HCEC 1CT (cell line): Measurements from ENCODE around the gene PREX1.

Source experiments
- DNase-seq: peaks from one replicate; pipeline ENCODE4 v3.0.0-alpha.2; 2017

PREX1 gene

DNA sequence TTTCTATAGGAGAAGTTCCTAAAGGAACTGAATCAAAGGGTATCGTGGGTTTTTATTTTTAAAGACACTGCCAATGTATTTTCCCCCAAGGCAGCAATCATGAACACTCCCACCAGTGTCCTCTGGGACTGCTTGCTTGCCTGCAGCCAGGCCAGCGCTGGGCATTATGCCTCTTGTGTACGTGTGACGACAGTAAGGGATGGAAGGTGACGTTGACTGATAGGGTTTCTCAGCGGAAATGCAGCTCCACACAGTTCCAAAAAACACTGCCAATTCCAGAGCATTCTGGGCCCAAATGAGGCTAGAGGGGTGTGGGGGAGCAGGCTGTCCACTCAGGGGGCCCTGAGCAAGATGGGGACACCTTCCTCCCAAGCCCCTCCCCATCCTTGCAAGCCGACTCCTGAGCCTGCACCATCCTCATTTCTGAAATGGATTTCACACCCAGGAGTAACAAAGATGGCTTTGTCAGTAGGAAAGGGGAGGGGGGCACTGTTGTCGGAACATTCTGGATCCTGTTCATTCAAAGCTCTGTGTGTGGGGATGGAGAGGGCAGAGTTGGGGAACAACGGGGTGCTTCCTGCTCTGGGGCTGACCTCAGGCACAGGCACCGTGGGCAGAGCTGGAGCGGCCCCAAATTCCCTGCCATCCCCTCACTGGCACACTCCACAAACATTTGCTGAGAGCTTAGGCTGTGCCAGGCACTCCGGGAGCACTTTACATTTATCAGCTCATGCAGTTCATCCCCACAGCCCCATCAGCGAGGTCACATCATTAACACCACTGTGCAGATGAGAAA, 20.0 kb downstream of the PREX1 start:
- DNase-seq = no peak

DNA sequence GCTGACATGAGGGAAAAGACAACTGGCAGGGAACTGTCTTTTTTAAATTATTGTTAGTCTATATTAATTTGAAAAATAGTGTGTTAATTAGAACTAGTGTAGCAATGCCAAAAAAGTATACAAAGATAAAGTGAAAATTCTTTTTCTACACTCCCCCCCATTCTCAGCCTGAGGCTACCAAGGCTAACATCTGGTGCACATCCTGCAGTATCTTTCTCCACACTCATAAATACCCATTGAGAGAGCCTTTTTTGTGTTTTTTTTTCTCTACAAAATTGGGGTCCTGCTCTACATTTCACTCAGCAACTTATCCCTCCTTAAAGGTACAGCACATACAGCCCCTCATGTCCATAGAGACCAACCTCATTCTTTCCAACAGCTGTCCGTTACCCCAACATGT, 20.7 kb downstream of the PREX1 start:
- DNase-seq = no peak

DNA sequence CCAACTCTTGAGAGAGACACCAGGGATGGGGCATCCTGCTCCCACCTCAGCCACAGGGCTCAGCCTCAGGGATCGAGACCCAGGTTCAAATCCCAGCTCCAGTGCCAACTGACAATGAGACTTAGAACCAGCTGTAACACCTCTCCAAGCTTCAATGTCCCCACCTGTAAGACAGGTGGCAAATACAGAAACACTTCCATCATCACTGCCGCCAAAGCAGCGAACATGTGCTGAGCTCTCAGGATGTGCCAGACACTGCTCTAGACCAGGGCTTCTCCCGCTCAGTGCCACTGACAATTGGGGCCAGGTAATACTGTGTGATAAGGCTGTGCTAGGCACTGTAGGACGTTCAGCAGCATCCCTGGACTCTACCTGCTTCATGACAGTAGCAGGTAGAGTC, 22.1 kb downstream of the PREX1 start:
- DNase-seq = no peak

DNA sequence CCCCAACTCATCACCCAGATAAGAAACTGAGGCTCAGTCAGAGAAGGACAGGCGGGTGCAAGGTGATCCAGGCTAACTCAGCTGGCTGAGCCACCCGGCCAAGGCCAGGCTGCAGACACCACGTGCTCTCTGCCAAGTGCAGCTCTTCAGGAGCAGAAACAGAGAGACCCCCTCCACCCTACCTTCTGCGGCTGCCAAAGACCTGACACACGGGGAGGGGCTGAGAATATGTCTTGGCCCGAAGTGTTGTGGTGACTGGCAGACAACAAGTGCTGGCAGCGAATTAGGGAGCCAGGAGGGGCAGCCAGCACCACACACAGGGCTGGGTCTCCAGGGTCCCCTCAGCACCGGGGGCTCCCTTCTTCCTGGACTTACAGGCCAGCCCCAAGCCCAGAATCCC, 22.5 kb downstream of the PREX1 start:
- DNase-seq = no peak

DNA sequence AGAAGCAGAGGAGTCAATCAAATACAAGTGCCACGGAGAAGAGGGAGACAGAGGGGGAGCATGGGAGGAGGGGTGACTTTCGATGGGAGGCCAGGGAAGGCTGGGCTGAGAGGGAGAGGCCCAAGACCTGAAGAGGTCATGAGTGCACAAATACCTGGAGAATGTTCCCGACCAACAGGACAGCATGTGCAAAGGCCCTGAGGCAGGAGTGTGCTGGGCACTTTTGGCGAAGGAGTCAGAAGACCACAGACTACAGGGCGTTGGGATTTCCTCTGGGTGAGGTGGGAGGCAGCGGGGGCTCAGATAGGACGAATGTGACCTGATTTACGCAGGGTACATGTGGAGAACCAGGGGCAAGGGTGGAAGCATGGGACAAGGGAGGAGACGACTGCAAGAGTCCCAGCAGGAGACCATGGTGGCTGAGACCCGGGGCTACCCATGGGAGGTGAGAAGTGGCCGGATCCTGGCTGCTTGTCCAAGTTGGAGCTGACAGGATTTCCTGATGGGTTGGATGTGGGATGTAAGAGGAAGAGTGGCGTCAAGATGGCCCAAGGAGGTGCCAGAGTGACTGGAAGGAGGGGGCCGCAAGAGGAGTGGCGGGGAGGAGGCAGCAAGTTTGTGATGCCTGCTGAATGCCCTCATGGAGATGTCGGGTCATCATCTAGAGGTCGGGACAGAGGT, 23.4 kb downstream of the PREX1 start:
- no peak for DNase-seq

DNA sequence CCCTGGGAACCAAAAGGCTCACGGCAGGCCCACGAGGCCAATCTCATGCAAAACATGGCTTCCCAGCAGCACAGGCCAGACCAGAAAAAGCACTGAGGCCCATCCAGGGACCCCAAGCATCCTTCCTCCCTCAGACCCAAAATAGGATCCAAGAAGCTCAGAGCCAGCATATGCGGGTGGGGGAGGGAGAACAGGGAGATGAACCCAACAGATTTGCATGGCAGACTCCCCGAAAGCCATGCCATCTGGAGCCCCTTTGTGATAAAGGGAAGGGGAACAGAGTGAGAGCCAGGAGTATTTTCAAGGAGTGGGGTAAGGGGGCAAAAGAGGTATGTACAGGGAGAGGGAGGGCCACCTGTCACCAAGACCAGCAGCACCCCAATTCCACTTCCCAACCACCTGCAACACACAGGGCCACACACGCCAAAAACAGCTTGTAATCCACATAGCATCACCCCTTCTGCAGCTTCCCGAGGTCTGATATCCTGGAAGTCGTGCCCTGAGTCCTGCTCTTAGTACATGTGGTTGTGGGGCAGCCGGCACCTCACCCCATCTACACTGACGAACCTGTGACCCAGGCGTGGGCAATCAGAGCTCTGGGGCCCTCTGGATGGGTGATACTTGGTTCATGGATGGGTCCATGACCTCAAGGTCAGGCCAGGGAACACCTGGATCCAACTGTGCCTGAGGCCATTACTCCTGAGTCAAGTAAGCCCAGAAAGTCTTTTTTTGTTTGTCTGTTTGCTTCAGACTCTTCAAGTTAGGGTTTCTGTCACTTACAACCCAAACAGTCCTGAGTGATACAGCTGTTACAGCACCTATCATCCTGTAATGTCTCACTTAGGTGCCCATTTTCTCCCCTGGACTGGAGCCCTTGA, 24.4 kb downstream of the PREX1 start:
- DNase-seq = no peak

DNA sequence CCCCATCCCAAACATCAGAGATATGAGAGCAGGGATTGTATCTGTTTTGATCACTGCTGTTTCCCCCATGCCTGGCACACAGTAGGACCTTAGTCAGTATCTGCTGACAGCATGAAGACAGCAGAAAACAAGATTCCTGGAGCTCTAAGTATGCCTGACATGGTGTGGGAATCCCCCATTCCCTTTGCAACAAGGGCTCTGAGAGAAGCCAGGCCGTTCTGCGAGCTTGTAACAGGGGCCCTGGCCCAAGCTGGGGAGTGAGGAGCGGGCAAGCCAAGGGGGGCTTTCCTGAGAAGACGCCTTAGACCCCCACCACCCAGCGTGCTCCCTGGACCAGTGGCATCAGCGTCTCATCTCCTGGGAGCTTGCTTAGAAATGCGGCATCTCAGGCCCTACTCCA, 25.2 kb downstream of the PREX1 start:
- DNase-seq = no peak

DNA sequence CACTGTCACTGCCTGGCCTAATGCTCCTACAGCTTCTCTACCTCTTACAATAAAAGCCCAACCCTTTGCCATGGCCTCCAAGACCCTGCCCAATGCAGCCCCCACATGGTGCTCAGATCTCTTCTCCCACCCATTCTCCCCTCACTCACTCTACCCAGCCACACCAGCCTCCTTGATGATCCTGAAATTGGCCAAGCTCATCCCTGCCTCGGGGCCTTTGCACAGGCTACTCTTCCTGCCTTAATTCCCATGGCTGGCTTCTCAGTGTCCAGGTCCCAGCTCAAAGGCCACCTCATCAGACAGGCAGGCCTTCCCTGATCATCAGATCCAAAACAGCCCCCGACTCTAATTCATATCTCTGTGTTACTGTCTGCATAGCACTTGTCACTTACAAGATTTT, 25.6 kb downstream of the PREX1 start:
- no peak for DNase-seq

DNA sequence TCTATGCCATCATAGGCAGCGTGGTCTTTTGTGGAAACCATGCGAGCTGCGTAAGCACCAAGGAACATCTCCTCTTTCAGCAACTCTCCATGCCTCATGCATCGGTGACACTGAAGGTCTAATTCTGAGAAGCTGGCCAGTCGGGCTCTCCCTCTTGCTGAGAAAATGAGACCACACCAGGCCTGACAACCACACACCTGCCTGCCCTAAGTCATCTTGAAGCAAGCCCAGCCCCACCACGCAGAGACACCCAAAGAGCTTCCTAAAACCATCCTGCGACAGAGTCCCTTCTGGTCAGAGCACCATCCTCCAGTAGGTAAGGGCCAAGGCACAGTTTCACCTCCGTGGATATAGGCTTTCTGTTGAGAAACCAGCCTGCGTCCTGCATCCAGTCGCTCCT, 26.6 kb downstream of the PREX1 start:
- DNase-seq = no peak

DNA sequence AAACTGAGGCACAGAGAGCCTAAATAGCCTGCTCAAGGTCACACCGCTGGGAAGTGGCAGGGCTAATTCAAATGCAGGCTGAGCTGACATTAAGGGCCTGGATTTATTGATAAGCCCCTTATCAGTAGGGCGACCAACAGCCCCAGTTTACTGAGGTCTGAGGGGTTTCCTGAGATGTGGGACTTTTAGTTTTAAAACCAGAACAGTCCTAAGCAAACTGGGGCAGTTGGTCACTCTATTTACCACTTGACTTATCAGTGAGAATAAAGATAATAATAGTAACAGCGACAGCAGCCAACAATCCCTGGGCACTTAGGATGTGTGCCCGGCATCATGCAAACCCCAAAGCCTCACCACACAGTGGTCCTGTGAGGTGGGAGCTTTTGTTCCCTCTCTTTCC, 27.6 kb downstream of the PREX1 start:
- no peak for DNase-seq

DNA sequence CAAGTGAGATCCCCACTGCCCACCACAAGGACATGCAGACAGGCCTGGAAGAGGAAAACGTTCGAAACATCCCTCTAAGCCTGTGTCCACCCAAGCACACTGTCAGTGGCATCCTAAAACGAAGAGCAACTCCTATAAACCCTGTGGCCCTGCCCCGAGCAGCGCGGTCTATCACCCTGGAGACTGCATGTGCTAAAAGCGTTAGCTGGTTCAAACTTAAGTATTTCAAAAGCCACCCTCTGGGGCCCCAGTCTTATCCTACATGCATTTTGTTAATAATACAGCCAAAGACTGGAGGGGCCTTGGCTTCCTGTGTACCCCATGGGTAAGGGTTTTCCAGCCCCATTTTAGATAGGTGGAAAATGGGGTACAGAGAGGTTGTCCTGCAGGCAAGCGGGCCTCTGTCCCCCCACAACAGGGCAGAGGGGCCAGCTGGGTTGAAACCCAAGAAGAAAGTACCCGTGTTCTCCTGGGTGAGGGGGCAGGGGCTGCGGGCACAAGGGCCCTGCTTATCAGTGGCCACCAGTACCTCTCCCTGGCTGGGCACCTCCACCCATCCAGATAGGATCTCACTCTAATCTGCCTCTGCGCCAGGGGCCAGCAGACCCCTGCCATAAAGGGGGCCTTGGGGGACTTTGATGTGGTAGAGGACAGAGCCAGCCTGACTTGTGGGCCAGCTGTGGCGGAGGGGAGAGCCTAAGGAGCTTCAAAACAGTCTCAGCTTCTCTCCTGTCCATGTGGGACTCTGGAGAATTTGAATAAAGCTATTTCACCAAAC, 28.3 kb downstream of the PREX1 start:
- DNase-seq = no peak

DNA sequence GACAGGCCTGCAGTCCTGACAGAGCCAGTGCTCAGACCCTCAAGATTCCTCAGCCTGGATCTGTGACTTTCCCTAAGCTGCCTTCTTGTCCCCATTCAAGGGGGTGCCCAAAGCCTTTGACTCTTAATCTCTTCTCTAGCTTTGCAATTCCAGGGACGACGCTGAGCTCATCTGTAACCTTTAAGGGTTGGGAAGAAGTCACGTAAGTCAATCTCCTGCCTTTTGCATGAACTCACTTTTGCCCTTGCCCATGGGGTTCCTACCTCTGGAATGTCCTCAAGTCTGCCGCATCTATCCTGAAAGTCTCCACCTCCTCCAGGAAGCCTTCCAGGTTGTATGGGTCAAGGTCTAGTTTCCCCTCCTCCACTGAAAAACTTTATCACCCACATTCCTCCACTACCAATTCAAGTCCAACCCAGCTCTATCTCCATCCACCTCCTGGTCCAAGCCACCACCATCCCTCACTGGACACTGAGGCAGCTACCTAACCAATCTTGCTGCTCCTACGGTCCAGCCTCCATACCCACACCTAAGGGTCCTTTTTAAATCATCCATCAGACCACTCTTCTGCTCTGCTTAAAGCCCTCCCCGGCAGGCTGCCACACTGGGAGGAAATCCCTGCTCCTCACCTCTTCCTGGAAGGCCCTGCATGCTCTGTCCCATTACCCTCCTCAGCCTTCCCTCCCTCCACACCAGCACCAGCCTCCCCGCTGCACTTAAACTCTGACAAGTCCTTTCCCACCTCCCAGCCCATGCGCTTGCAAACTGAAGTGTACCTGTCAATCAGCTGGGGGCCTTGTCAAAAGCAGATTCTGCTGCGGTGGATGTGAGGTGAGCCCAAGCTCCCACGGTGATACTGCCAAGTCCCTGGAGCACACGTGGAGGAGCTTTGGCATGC, 29.7 kb downstream of the PREX1 start:
- no peak for DNase-seq

DNA sequence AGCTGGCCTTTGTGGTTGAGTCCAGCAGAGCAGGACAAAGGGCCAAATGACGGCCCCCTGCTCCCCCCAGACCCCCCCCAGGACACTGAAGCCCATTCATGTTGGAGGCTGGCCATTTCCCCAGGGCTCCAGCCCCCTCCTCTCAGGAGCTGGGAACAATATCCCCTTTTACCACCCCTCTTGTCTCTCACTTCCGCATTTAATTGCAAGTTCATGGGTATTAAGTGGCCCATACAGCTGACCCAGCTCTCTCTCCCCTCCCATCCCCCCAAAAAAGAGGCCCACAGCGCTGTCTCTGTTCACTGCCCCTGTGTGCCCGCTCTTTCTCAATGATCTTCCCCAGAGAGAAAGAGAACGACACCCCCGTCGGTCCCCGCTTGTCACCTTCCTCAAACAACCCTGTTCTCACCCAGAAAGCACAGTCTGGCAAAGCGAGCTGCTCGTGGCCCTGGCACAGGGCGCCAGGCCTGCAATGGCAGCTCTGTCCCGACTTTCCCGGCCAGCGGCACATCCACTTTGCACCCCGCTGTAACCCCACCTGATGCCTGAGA, 30.4 kb downstream of the PREX1 start:
- no peak for DNase-seq

DNA sequence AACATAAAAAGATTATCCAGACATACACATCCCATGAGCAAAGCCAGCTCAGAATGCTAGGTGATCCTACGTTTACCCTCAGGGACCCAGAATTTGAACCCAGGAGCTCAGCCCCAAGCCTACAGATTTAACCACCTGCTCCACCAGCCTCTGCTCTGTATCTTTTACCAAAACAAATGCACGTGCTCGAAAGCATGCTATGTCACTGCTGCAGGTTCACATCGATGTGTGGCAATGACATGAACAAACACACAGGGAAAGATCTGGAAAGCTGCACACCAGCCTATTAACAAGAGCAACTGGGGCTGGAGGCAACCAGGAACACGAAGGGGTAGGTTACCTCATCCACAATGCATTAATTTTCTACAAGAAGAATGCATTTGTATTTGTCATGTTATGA, 32.1 kb downstream of the PREX1 start:
- DNase-seq = no peak

DNA sequence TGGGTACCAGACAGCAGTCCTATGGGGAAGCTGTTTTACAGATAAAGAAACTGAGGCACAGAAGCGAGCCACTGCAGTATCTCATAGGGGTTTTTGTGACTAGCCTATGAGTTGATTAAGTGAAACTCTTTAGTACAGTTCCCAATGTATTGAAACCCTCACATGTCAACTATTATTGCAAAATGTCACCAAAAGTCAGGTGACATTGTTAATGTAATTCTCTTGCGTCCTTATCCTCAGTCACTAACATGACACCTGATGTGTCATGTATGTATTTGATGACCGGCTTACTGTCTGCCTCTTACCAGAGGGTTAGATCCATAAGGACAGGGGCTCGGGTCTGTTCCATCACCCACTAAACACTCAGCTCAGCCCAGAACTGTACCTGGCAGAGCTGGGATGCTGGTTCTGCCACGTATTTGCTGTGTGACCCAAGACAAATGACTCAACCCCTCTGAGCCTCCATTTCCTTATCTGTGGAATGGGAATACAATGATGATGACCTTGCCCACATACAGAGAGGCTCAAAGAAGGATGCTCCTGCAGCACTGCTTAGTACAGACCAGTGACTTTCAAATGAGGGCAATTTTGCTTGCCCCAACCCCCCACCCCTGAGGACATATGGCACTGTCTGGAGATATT, 32.9 kb downstream of the PREX1 start:
- no peak for DNase-seq

DNA sequence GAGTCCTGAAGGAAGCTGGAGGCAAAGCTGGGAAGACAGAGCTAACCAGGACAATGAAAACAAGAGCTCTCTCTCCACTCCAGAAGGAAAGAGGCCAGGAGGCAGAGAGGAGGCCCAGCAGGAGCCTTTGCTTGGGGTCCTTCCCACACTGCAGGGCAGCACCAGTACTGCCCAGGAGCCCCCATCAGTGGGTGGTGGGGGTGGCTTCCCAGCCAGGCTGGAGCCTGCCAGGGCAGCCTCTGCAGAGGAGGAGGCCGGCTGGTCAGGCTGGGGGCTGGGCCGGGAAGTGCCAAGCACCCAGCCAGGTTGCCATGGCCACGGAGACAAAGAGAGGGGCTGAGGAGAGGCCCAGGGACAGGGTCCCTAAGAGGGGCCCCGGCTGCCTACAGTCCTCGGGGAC, 33.4 kb downstream of the PREX1 start:
- no peak for DNase-seq

DNA sequence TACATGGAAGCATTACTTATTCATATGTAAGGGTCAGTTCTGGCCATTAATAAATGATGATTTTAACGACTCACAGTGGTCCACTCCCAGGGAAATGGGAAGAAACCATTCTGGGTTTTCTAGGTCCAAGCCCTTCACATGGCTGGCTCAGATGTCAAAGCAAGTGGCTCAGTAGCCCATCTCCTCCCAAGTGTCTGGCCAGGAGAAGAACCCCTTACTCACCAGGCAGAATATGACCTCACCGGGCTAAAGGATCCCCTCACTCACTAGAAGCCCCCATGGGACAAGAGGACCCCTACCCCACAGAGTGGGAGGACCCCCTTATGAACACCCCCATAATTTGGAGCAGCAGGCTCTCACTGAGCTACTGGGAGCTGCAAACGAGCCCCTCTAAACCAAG, 34.0 kb downstream of the PREX1 start:
- DNase-seq = no peak

DNA sequence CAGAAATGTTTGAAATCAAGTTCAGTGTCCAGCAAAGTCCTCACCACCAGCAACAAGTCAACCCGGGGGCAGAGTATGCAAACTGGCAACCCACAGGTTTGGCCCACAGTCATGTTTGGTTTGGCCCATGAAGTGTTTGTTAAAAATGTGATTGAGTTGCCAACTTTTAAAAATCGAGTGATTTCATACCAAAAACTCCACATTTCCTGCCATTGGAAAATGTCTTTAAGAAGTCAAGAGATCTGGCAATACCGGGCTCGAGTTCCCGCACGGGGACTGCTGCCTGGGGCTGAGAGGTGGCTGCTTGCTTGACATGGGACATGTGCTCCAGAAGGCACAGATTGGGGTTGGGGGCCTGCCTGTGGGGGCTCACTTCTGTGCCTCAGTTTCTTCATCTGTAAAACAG, 36.1 kb downstream of the PREX1 start:
- DNase-seq = peak; percentile 9

DNA sequence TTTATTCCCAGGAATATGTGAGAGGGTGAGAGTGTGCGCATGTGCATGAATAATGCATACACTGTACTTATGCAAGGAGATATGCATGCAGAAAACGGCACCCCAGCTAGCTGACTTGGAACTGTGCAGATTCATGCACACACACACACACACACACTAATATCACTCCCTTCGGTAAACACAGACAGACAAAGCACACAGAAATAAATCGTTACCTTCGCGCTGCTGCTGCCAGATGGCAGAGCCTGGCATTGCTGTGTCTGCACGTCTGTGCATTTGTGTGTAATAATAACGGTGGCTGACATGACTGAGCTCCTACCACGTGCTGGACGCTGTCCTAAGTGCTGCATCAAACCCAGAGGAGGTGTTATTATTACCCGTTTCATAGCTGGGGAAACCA, 36.8 kb downstream of the PREX1 start:
- DNase-seq = no peak

DNA sequence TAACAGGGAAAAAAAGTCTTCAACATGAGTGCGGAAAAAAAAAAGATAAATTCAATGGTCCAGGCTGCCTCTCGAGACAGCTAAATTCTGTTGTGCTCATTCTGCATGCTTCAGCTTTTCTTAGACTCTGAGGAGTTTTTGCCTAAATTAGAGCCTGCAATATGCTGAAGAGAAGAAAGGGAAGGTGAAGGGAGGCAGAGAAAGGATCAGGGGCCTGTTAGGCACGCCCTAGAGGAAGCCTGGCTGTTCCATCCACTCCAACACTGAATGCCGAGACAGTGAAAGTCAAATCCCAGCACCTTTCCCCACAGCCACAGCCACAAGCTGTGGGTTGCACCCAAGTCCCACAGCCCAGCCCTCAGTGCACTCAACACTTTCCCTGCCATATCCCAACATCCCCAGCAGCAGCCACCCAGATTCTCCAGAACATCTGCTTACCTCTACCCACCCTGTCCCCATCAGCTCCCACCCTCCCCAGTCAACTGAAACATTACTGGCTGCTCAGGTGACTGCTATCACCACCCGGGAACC, 37.3 kb downstream of the PREX1 start:
- DNase-seq = no peak
